Endothelial cell of umbilical vein (primary cell): ENCODE data around the gene INS. TPM values are rescaled to one million over a fixed set of nuclear protein-coding genes. Genes with fewer than 3 reads are reported as not detected.

Experiments
- BruUV-seq: library from RNA; stranded (reverse); fragments of 400-500 nt; replicated peaks from 2 replicates; lab custom pipeline; 2021; lab: Mats Ljungman, UMichigan
- CTCF ChIA-PET: fragments of 300-600, 350-600 bp; sonication (Branson Sonifier 250); formaldehyde crosslinking; loops from one replicate; lab custom pipeline; 2021; ENCODE audit warnings: antibody characterized with exemption, inconsistent platforms; lab: Charles Lee
- POLR2A ChIA-PET: fragments of 300-600, 350-600 bp; sonication (Branson Sonifier 250); formaldehyde crosslinking; loops from one replicate; lab custom pipeline; 2021; ENCODE audit warnings: antibody characterized with exemption, inconsistent platforms; lab: Charles Lee
- DNase-seq: peaks from one replicate; pipeline ENCODE4 v3.0.0-alpha.2; 2011; ENCODE audit warnings: low read depth, low spot score
- FAIRE-seq: peaks from 2 replicates; lab custom pipeline; 2011; peaks lifted over from hg19 to GRCh38; lab: Jason Lieb, UNC
- H2AFZ ChIP-seq: 2 replicates; pipeline ENCODE4 v1.6.0; 2012; ENCODE audit warnings: low read depth, low read length, control low read depth, inconsistent platforms
- H3K27ac ChIP-seq: 2 replicates; pipeline ENCODE4 v1.5.1; 2011; ENCODE audit warnings: low read depth, mild to moderate bottlenecking, control low read depth, low read length, moderate library complexity; ENCODE audit not compliant: insufficient read depth
- H3K27me3 ChIP-seq, 2 experiments: 2 replicates each; pipeline versions ENCODE4 v1.6.0 to v1.6.1; 2011; ENCODE audit warnings: low read length in 2 of 2, mixed read lengths in 1 of 2; ENCODE audit not compliant: control insufficient read depth in 2 of 2, insufficient read depth in 2 of 2
- H3K36me3 ChIP-seq, 2 experiments: 2 replicates in 1 of 2; 3 replicates in 1 of 2; pipeline ENCODE4 v1.5.1; 2011; ENCODE audit warnings: low read length in 2 of 2, mild to moderate bottlenecking in 1 of 2, moderate library complexity in 1 of 2; ENCODE audit not compliant: control insufficient read depth in 2 of 2, insufficient read depth in 2 of 2; ENCODE audit errors: extremely low read depth in 1 of 2
- H3K4me1 ChIP-seq: 3 replicates; pipeline ENCODE4 v1.5.1; 2011; ENCODE audit warnings: mild to moderate bottlenecking, low read length; ENCODE audit not compliant: control insufficient read depth, insufficient read depth; ENCODE audit errors: extremely low read depth
- H3K4me2 ChIP-seq: 2 replicates; pipeline ENCODE4 v1.6.1; 2011; ENCODE audit warnings: low read length, control low read depth, mixed read lengths; ENCODE audit not compliant: insufficient read depth
- H3K4me3 ChIP-seq, 3 experiments: fragments of 200-600 bp in 1 of 3; sonication (generic), shearing (Covaris generic) in 1 of 3; replicated peaks in 1 of 3; 2 replicates each; pipeline ENCODE4 v1.5.1; 2011 to 2016; ENCODE audit warnings: control low read depth in 3 of 3, low read length in 3 of 3, mild to moderate bottlenecking in 2 of 3, inconsistent platforms in 1 of 3, low read depth in 1 of 3, moderate library complexity in 1 of 3; ENCODE audit not compliant: insufficient read depth in 1 of 3
- H3K79me2 ChIP-seq: 2 replicates; pipeline ENCODE4 v1.6.0; 2012; ENCODE audit warnings: low read length, inconsistent platforms; ENCODE audit not compliant: control insufficient read depth, insufficient read depth
- H3K9ac ChIP-seq: replicated peaks from 2 replicates; pipeline ENCODE3; 2011; ENCODE audit warnings: low read length, control low read depth; ENCODE audit not compliant: insufficient read depth; ENCODE audit errors: extremely low read depth
- H3K9me1 ChIP-seq: replicated peaks from 3 replicates; pipeline ENCODE4 v1.6.0; 2011; ENCODE audit warnings: mild to moderate bottlenecking, low read length; ENCODE audit not compliant: control insufficient read depth, insufficient read depth; ENCODE audit errors: extremely low read depth
- H3K9me3 ChIP-seq: replicated peaks from 2 replicates; pipeline ENCODE4 v1.5.1; 2012; ENCODE audit warnings: low read length, inconsistent platforms; ENCODE audit not compliant: control insufficient read depth, insufficient read depth
- H4K20me1 ChIP-seq: replicated peaks from 2 replicates; pipeline ENCODE3; 2011; ENCODE audit warnings: mild to moderate bottlenecking, low read length; ENCODE audit not compliant: control insufficient read depth, insufficient read depth; ENCODE audit errors: extremely low read depth
- EZH2 ChIP-seq: IDR thresholded peaks from 2 replicates; pipeline ENCODE4 v1.6.1; 2012; ENCODE audit warnings: borderline replicate concordance, low read depth, mild to moderate bottlenecking, moderate library complexity, low read length, inconsistent platforms; ENCODE audit not compliant: severe bottlenecking
- GATA2 ChIP-seq: IDR thresholded peaks from 2 replicates; pipeline ENCODE4 v1.7.0; 2011; ENCODE audit warnings: low read depth, mild to moderate bottlenecking, moderate library complexity, mixed read lengths, low read length; ENCODE audit not compliant: insufficient read length, insufficient read depth
- JUN ChIP-seq: IDR thresholded peaks from 2 replicates; pipeline ENCODE4 v1.6.1; 2011; ENCODE audit warnings: borderline replicate concordance, low read depth; ENCODE audit not compliant: insufficient read length, insufficient read depth
- MYC ChIP-seq: IDR thresholded peaks from one replicate; pipeline ENCODE4 v1.6.1; 2011; ENCODE audit warnings: mild to moderate bottlenecking, low read depth, low read length
- dilution Hi-C: fragments of 300-500 bp; cut with MboI; formaldehyde crosslinking; loops from one replicate; pipeline ENCODE4 v1.15.0; 2019; ENCODE audit warnings: low sequenced_read_pairs; ENCODE audit not compliant: extremely low pct_ligation_motif_present
- intact Hi-C: fragments of 100-400 bp; cut with micrococcal nuclease; formaldehyde crosslinking; loops from one replicate; pipeline ENCODE4 v1.10.0; 2022
- polyA plus RNA-seq, 4 experiments: library from polyadenylated mRNA; depleted of rRNA in 3 of 4; stranded (reverse) in 3 of 4; unstranded in 1 of 4; fragments of >200 nt; gene quantifications; 2 replicates each; pipeline versions ENCODE4 v1.2.1 to v1.2.3, GENCODE V29; 2011 to 2012; ENCODE audit warnings: missing spikeins in 1 of 4
- total RNA-seq: library from RNA; stranded (reverse); gene quantifications from 2 replicates; pipeline ENCODE4 v1.2.3, GENCODE V29; 2021
- TF ChIP-seq, protein P1 (sequence below): IDR thresholded peaks from 2 replicates; pipeline ENCODE4 v1.6.1; 2011; ENCODE audit not compliant: insufficient read depth, insufficient read length
- TF ChIP-seq, protein P2 (sequence below), 2 donors: IDR thresholded peaks; 1 replicate in 1 of 2; 2 replicates in 1 of 2; pipeline ENCODE4 v1.5.1; 2011; ENCODE audit warnings: low read length in 2 of 2, mild to moderate bottlenecking in 2 of 2, moderate library complexity in 2 of 2, control low read depth in 1 of 2, inconsistent platforms in 1 of 2, low read depth in 1 of 2; ENCODE audit not compliant: insufficient read depth in 1 of 2; ENCODE audit errors: extremely low read depth in 1 of 2

Gene INS
- total and polyA plus RNA-seq, 2 donors (not counting 3 experiments of a cell fraction or from before 2014, with no cell fraction given), result not detected

DNA sequence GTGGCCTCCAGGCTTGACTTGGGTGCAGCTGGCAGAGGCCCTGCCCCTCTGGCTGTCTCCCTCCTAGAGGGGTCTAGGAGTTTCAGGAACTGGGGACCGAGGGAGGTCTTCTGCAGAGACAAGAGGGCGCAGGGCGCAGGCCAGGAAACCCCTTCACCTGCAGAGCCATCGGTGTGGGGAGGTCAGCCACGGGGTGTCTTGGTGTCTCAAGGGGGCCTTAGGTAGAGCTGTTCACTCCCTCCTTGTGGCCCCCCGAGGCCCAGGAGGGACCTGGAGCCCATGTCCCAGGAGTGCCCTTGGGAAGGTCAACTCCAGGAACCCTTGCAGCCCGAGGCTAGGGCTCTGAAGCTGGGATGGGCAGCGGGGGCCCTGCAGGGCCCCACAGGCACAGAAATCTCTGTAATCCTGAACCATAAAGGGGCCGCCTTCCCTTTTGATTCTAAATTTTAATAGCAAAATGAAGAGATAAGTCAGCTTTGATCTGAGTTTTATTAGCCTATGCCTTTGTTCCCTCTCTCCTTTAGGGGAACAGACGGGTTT lies 42.0 kb upstream of the INS start:
- H3K27me3 ChIP-seq, result no peaks in the 10 kb centered on the region
- no peak for FAIRE-seq
- H4K20me1 ChIP-seq, result no peaks in the 10 kb centered on the region
- no peaks in the 10 kb centered on the region for H3K4me1 ChIP-seq
- TF ChIP-seq GATA2 (no peak), MYC (no peak), EZH2 (no peak), JUN (no peak)
- TF ChIP-seq, protein P1, sequence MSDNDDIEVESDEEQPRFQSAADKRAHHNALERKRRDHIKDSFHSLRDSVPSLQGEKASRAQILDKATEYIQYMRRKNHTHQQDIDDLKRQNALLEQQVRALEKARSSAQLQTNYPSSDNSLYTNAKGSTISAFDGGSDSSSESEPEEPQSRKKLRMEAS, result no peak
- TF ChIP-seq, protein P2, sequence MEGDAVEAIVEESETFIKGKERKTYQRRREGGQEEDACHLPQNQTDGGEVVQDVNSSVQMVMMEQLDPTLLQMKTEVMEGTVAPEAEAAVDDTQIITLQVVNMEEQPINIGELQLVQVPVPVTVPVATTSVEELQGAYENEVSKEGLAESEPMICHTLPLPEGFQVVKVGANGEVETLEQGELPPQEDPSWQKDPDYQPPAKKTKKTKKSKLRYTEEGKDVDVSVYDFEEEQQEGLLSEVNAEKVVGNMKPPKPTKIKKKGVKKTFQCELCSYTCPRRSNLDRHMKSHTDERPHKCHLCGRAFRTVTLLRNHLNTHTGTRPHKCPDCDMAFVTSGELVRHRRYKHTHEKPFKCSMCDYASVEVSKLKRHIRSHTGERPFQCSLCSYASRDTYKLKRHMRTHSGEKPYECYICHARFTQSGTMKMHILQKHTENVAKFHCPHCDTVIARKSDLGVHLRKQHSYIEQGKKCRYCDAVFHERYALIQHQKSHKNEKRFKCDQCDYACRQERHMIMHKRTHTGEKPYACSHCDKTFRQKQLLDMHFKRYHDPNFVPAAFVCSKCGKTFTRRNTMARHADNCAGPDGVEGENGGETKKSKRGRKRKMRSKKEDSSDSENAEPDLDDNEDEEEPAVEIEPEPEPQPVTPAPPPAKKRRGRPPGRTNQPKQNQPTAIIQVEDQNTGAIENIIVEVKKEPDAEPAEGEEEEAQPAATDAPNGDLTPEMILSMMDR (IDR thresholded peaks at IDR 0.05; ENCODE audit: extremely low read depth in 1 of 2, insufficient read depth in 1 of 2, low read depth in 1 of 2, low read length in 2 of 2), result no peak
- no peaks in the 10 kb centered on the region for H3K9me1 ChIP-seq
- intact Hi-C loops, result no loop called here
- dilution Hi-C loops, result no loop called here
- ChIA-PET CTCF (interaction anchor here (1.3 kb wide), 1 partner anchor 102 kb away, joined by 3 read pairs; no protein-coding TSS in a partner anchor), POLR2A (no interaction called here)
- H2AFZ ChIP-seq, result no peak overlapping the region
- H3K4me3 ChIP-seq, result no peak overlapping the region
- no peaks in the 10 kb centered on the region for H3K36me3 ChIP-seq
- H3K27ac ChIP-seq, result no peak overlapping the region
- H3K4me2 ChIP-seq, result no peak overlapping the region
- H3K9me3 ChIP-seq, result no peaks in the 10 kb centered on the region
- BruUV-seq, result no TSS peak
- H3K9ac ChIP-seq, result no peak overlapping the region
- no peaks in the 10 kb centered on the region for H3K79me2 ChIP-seq
- DNase-seq, result no peak
